ENCODE data around the gene DAZAP1. TPM values are rescaled to one million over a fixed set of nuclear protein-coding genes. Genes with fewer than 3 reads are reported as not detected.

Gene DAZAP1
- total and polyA plus RNA-seq, 2 of the 4 experiments (the other 2 are of a cell fraction) = 22.0 to 62.8 TPM

GRCh38 chr19:1438035-1438932, 30.9 kb downstream of the DAZAP1 start, which contains the start of gene RPS15 (continued):
- TF ChIP-seq MXI1 (IDR thresholded peaks at IDR 0.05; ENCODE audit: borderline replicate concordance, low read depth, low read length) (peak; percentile 71; the same call in 1 of the 2 replicates), MAZ (IDR thresholded peaks at IDR 0.05; ENCODE audit: borderline replicate concordance, low read depth, low read length) (peak; percentile 37; the same call in 1 of the 2 replicates)

- POLR2A ChIA-PET (ENCODE audit: unreplicated experiment) = no interaction called here
- Histone ChIP-seq H3K23ac (ENCODE audit: low read depth, low read length) (peak overlapping the region; percentile 95), H2AFZ (replicated peaks; ENCODE audit: low read length, poor library complexity) (no peak overlapping the region), H2BK20ac (ENCODE audit: low read depth, low read length) (no peak overlapping the region), H2BK120ac (ENCODE audit: low read depth, low read length) (no peak overlapping the region), H3K9me3 (ENCODE audit: control insufficient read depth, insufficient read depth, low read length) (no peaks in the 10 kb centered on the region), H3K27me3 (ENCODE audit: control insufficient read depth, insufficient read depth, low read length) (no peaks in the 10 kb centered on the region), H4K20me1 (ENCODE audit: insufficient read depth, low read length) (peaks cover 54% of the 10 kb centered on the region), H3K4me3 (ENCODE audit: insufficient read depth, low read depth, low read length) (peak overlapping the region; percentile 84), H3K14ac (replicated peaks; ENCODE audit: low read depth, low read length) (peak overlapping the region; percentile 96), H3K36me3 (ENCODE audit: control insufficient read depth, insufficient read depth, low read length) (peaks cover 46% of the 10 kb centered on the region), H3K9ac (ENCODE audit: low read depth, low read length) (peak overlapping the region; percentile 80), H2BK5ac (ENCODE audit: low read depth, low read length, poor library complexity, severe bottlenecking) (no peak overlapping the region), H3K27ac (ENCODE audit: insufficient read depth, low read length) (peak overlapping the region; percentile 94; the same call in 1 of the 2 replicates), H3K56ac (ENCODE audit: extremely low read depth, insufficient read depth, low read length) (peak overlapping the region; percentile 61), H2AK5ac (ENCODE audit: low read depth, low read length) (peak overlapping the region; percentile 69; the same call in 1 of the 2 replicates), H3K4me2 (ENCODE audit: low read depth, low read length) (peak overlapping the region; percentile 72), H2BK15ac (ENCODE audit: low read depth, low read length) (no peak overlapping the region), H3K9me1 (ENCODE audit: insufficient read depth, low read length) (no peaks in the 10 kb centered on the region; the same call in 1 of the 2 replicates), H4K8ac (ENCODE audit: low read depth in 2 of 2, low read length in 2 of 2) (peak overlapping the region in 1 of 2 experiments; percentile 51; a peak in 1 of 4 replicates), H3K4ac (ENCODE audit: low read depth, low read length) (peak overlapping the region; percentile 72; the same call in 1 of the 2 replicates), H3K18ac (ENCODE audit: low read depth, low read length) (no peak overlapping the region), H2AK9ac (replicated peaks; ENCODE audit: low read depth, low read length, poor library complexity) (peak overlapping the region; percentile 99), H4K5ac (ENCODE audit: low read depth, low read length) (no peak overlapping the region), H3K79me1 (ENCODE audit: low read depth in 1 of 2, low read length in 2 of 2) (peaks cover 23 to 36% of the 10 kb centered on the region in 2 experiments), H4K91ac (ENCODE audit: insufficient read depth, low read depth, low read length) (no peak overlapping the region), H3K4me1 (ENCODE audit: control insufficient read depth, insufficient read depth, low read length) (peaks cover 6% of the 10 kb centered on the region)
- in situ Hi-C loops (cut with MboI; ENCODE audit: low sequenced_read_pairs) (no loop called here), intact Hi-C loops (cut with micrococcal nuclease) (no loop called here), dilution Hi-C loops (cut with HindIII; ENCODE audit: low sequenced_read_pairs, unreplicated experiment) (no loop called here)
- WGBS, 2 experiments (ENCODE audit: extremely low coverage in 2 of 2, insufficient read length in 1 of 2) = 0% methylated on average over 7 of the region's 26 CpGs; no CpG with 5 or more reads in 1 of the 2 experiments
- ATAC-seq (ENCODE audit: low read depth) (peak; percentile 1; the same call in 1 of the 2 replicates), DNase-seq (no peak)
- BruUV-seq (replicated peaks) = no TSS peak
- CTCF ChIA-PET = no interaction called here
- TF ChIP-seq ELK1 (IDR thresholded peaks at IDR 0.05; ENCODE audit: borderline replicate concordance, low read depth, low read length) (no peak), MXI1 (IDR thresholded peaks at IDR 0.05; ENCODE audit: borderline replicate concordance, low read depth, low read length) (0 out of 2 replicates have a peak, but pooled peaks have one; percentile 19), RFX5 (IDR thresholded peaks at IDR 0.05; ENCODE audit: low read depth, low read length) (no peak), USF2 (IDR thresholded peaks at IDR 0.05; ENCODE audit: low read depth, low read length) (peak; percentile 71)
Observed at GRCh38 chr19:1438933-1439354, 31.6 kb downstream of the DAZAP1 start.
